Stimulated activated CD8-positive, alpha-beta memory T cell treated with anti-CD3 and anti-CD28 coated beads, Interleukin-15, amount 100 ng/mL, for 48 hours (primary cell): ENCODE data around the gene ING1.
"Not testable (repeated sequence)": the region's sequence is repeated elsewhere in the genome, so short reads cannot be mapped to it uniquely, and the experiment has no call there.

Experiments
- DNase-seq, 2 donors: peaks; one replicate each; pipeline ENCODE4 v3.0.0-alpha.2; 2020; ENCODE audit warnings: low read depth in 2 of 2

The ING1 gene

DNA sequence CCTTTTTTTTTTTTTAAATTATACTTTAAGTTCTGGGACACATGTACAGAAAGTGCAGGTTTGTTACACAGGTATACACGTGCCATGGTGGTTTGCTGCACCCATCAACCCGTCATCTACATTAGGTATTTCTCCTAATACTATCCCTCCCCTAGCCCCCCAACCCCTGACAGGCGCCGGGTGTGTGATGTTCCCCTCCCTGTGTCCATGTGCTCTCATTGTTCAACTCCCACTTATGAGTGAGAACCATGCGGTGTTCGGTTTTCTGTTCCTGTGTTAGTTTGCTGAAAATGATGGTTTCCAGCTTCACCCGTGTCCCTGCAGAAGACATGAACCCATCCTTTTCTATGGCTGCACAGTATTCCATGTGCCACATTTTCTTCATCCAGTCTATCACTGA, 17.7 kb upstream of the ING1 start:
- DNase-seq: not testable (repeated sequence)

DNA sequence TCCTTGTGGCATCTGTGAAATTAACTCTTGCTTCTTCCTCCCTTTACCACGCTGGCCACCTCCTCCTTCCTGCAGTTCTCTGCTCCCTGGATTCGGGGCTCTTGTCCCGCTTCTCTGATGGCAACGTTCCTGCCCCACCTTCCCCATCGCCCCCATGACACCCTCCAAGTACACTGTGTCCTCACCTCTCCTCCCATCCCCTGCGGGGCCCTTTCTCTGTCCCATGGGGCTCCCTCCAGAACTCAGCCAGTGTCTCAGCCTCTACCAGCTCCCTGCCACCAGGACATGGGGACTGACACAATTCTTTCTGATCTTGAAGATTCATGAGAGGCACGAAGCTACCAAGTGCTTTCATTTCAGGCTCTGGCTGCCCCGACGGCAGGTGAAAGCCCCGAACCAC, 16.7 kb upstream of the ING1 start:
- DNase-seq: no peak

DNA sequence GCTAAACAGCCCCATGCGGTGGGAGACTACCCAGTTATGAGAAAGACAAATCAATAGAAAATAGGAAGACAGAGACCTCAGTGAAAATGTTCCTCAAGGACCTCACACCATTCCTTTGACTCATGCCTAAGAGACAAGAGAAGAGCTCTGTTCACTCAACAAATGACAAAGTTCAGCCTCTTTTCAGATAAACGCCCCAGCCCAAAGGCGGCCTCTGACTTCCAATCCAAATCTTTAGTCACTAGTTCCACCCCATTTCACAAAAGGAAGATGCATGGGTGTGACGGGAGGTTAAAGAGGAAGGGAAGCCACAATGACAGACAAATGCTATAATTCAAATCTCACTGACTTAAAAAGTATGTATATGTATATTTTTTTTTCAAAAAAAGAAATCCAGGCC, 15.7 kb upstream of the ING1 start:
- no peak for DNase-seq

- no peak for DNase-seq
Measured at GRCh38 chr13:110698689-110699088, 14.8 kb upstream of the ING1 start.

GRCh38 chr13:110699148-110700145, 14.1 kb upstream of the ING1 start:
- DNase-seq: no peak

- DNase-seq: no peak
Measured at GRCh38 chr13:110700186-110700585, 13.3 kb upstream of the ING1 start.

- DNase-seq: no peak
Measured at GRCh38 chr13:110700641-110701040, 12.9 kb upstream of the ING1 start.

GRCh38 chr13:110701061-110701460, 12.4 kb upstream of the ING1 start:
- DNase-seq: not testable (repeated sequence)

DNA sequence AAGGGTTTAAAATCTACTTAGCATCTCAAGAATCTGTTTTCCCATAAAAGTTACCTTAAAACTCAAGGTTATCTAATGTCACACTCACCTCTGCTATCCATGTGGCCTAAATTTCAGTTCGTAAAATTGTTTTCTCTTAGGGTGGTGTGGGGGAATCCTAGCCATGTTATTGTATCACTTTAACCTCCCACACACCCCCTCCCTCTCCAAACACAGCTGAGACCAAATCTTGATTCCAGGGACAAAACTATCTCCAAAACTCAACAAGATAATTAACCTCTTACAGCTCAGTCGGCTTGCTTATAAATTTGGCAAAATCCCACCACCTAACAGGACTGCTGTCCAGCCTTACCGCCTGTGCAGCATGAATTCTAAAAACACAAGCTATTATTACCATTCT, 11.4 kb upstream of the ING1 start:
- DNase-seq: no peak

GRCh38 chr13:110702591-110703526, 10.6 kb upstream of the ING1 start:
- DNase-seq: no peak

GRCh38 chr13:110705356-110705825, 8.1 kb upstream of the ING1 start:
- no peak for DNase-seq

GRCh38 chr13:110705826-110706569, 7.5 kb upstream of the ING1 start, which contains the start of gene CARS2:
TSS of gene CARS2 (minus strand) at chr13:110706116. CDS start at chr13:110706093, 23 bp downstream.
- DNase-seq: peak; percentile 91 to 94

DNA sequence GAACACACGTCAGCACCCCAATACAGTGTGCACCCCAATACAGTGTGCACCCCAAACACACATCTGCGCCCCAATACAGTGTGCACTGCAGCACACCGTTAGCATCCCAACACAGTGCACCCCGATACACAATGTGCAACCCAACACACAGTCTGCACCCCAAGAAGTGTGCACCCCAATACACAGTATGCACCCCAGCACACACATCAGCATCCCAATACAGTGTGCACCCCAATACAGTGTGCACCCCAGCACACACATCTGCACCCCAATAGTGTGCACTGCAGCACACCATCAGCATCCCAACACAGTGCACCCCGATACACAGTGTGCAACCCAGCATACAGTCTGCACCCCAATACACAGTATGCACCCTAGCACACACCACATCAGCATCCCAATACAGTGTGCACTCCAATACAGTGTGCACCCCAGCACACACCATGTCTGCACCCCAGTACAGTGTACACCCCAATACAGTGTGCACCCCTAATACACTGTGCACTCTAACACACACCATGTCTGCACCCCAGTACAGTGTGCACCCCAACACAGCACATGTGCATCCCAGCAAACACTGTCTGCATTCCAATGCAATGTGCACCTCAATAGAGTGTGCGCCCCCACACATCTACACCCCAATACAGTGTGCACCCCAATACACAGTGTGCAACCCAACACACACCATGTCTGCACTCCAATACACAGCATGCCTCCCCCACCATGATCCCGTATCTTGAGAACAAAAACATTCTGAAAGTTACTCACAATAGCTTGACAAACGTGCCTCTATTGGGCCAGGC, 6.7 kb upstream of the ING1 start:
- DNase-seq: no peak

DNA sequence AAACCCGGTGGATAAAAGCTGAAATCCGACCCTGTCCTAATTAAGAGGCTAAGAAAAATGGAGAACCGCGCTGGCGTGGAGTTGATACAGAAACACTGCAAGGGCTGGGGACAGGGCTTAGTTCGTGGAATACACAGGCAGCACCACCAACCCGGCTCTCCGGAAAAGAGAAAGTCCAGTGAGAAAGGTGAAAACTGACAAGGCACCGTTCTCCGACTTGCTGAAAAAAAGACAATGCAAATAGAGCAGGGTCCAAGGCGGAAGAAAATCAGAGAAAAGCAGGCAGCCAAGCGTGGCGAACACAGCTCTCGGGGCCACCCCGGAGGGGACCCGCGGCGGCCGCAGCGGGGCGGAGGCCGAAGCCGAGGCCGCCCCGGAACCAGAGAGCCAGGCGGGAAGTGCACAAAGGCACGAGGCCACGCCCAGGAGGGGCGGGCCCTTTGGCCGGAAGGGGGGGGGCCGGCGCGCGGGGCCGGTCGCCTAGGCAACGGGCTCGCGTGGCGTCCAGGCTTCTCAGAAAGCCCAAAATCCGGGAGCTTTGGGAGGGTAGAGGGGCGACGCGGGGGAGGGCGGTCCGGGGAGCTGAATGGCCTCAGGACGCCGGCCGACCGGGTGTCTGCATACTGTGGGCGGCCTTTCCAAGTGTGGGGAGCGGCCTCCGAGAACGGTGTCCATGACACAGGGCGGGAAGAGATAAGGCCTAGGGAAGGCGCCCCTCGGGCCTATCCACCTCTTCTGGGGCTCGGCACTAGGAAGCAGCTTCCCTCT, 1.2 kb upstream of the ING1 start:
- peak; percentile 80 to 81 for DNase-seq

DNA sequence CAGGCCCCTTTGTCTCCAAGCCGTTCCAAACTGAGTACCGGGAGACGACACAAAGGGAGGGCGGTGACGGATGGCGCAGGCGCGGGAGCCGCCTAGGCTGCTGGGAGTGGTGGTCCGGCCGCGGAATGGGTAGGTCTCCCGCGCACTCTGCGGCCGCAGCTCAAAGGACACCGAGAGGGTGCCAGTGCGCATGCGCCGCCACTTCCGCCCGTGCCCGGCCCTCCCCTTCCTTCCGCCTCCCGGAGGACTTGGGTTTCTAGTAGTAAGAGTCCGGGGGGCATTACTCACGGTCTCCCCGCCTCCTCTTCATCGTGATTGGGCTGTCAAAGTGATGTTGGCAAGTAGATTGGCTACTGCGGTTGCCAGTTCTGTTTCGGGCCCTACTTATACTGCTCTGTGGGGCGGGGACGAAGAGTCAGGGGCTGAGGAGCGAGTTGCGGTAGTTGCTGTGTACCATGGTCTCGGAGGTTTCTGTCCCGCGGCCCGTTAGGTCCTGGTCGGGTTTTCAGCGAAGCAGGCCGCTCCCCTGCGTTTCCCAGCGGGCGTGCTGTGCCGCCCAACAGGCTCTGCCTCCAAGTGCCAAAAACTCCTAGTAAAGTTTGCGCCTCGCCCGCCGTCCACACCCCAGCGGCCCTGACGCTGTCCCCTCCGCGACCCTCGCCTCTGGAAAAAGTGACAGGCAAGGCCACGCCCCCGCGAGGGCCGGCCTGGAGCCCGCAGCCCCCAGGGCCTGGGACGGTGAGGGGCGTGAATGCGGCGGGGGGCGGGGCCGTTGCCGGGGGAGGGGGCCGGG, 455 bp upstream of the ING1 start:
- DNase-seq: peak; percentile 99 to 100

- peak; percentile 44 to 51 for DNase-seq
Measured at GRCh38 chr13:110713981-110714796, 689 bp downstream of the ING1 start.

- peak; percentile 19 to 23 for DNase-seq
Measured at GRCh38 chr13:110714797-110715394, 1.4 kb downstream of the ING1 start.
